OCI-LY7 (cell line): ENCODE measurements around the gene GALNT17. TPM values are rescaled to one million over a fixed set of nuclear protein-coding genes. Genes with fewer than 3 reads are reported as not detected.

ENCODE experiments used
- BruUV-seq: library from RNA; stranded (reverse); fragments of 400-500 nt; replicated peaks from 2 replicates; lab custom pipeline; 2021; lab: Mats Ljungman, UMichigan
- CTCF ChIA-PET: fragments of 300-600 bp; sonication (Branson Sonifier 250); formaldehyde crosslinking; loops from one replicate; lab custom pipeline; 2022; ENCODE audit warnings: antibody characterized with exemption; ENCODE audit not compliant: unreplicated experiment; lab: Charles Lee
- POLR2A ChIA-PET: fragments of 300-600 bp; sonication (Branson Sonifier 250); formaldehyde crosslinking; loops from one replicate; lab custom pipeline; 2022; ENCODE audit warnings: antibody characterized with exemption; lab: Charles Lee
- DNase-seq: peaks from one replicate; pipeline ENCODE4 v3.0.0-alpha.2; 2015; ENCODE audit warnings: low spot score
- H2AFZ ChIP-seq: fragments of 200-600 bp; sonication (generic), shearing (Covaris generic); 2 replicates; pipeline ENCODE4 v1.6.1; 2014; ENCODE audit warnings: mild to moderate bottlenecking, antibody characterized with exemption, low read length, moderate library complexity
- H3K27ac ChIP-seq: fragments of 200-600 bp; sonication (generic); 2 replicates; pipeline ENCODE4 v1.5.1; 2014; ENCODE audit warnings: mixed run types, low read depth, mild to moderate bottlenecking, moderate library complexity, low read length, inconsistent platforms; ENCODE audit not compliant: poor library complexity, severe bottlenecking
- H3K36me3 ChIP-seq: fragments of 200-600 bp; sonication (generic); 2 replicates; pipeline ENCODE4 v1.6.1; 2014; ENCODE audit warnings: mild to moderate bottlenecking, antibody characterized with exemption, low read length, moderate library complexity, mixed read lengths; ENCODE audit not compliant: insufficient read depth
- H3K4me1 ChIP-seq: fragments of 200-600 bp; sonication (generic); 2 replicates; pipeline ENCODE4 v1.5.1; 2014; ENCODE audit warnings: mild to moderate bottlenecking, low read length; ENCODE audit not compliant: insufficient read depth, poor library complexity, severe bottlenecking
- H3K4me2 ChIP-seq: fragments of 200-600 bp; sonication (generic); 2 replicates; pipeline ENCODE4 v1.6.1; 2014; ENCODE audit warnings: mild to moderate bottlenecking, low read length
- H3K4me3 ChIP-seq: fragments of 200-600 bp; sonication (generic); 2 replicates; pipeline ENCODE4 v1.5.1; 2014; ENCODE audit warnings: mild to moderate bottlenecking, low read depth, low read length; ENCODE audit not compliant: poor library complexity, severe bottlenecking
- H3K79me2 ChIP-seq: fragments of 200-600 bp; sonication (generic); 2 replicates; pipeline ENCODE4 v1.6.1; 2016; ENCODE audit warnings: low read depth, mild to moderate bottlenecking, low read length, moderate library complexity, mixed read lengths; ENCODE audit not compliant: insufficient read depth
- H3K9me2 ChIP-seq: fragments of 200-600 bp; sonication (generic); 2 replicates; pipeline ENCODE4 v1.6.1; 2016; ENCODE audit warnings: mild to moderate bottlenecking, low read length, mixed read lengths; ENCODE audit not compliant: insufficient read depth
- H3K9me3 ChIP-seq: fragments of 200-600 bp; sonication (generic); 2 replicates; pipeline ENCODE4 v1.6.1; 2014; ENCODE audit warnings: mild to moderate bottlenecking, mixed run types, low read length, mixed read lengths
- H4K20me1 ChIP-seq: fragments of 200-600 bp; sonication (generic); 2 replicates; pipeline ENCODE4 v1.6.1; 2014; ENCODE audit warnings: mild to moderate bottlenecking, antibody characterized with exemption, low read length, moderate library complexity, mixed read lengths; ENCODE audit not compliant: insufficient read depth
- EZH2phosphoT487 ChIP-seq: fragments of 200-600 bp; sonication (generic); IDR thresholded peaks from 2 replicates; pipeline ENCODE4 v1.6.1; 2018; ENCODE audit warnings: low read depth, borderline replicate concordance, mild to moderate bottlenecking, mixed run types, antibody characterized with exemption, low read length, moderate library complexity, mixed read lengths
- intact Hi-C: fragments of 100-400 bp; cut with micrococcal nuclease; formaldehyde crosslinking; loops from one replicate; pipeline ENCODE4 v1.10.0; 2022; ENCODE audit not compliant: unreplicated experiment
- total RNA-seq, 2 experiments: library from RNA; depleted of rRNA in 1 of 2; stranded (reverse); fragments of >200 nt in 1 of 2; shearing (Covaris generic) in 1 of 2; gene quantifications; 2 replicates each; pipeline ENCODE4 v1.2.3, GENCODE V29; 2014 to 2022
- TF ChIP-seq, protein P1 (sequence below): fragments of 200-600 bp; sonication (generic); conservative IDR thresholded peaks from 2 replicates; pipeline ENCODE4 v1.5.1; 2014; ENCODE audit warnings: mild to moderate bottlenecking, antibody characterized with exemption, low read length, moderate library complexity, mixed read lengths

Gene GALNT17
- total RNA-seq, 2 experiments from 2014 or later, result not detected

DNA sequence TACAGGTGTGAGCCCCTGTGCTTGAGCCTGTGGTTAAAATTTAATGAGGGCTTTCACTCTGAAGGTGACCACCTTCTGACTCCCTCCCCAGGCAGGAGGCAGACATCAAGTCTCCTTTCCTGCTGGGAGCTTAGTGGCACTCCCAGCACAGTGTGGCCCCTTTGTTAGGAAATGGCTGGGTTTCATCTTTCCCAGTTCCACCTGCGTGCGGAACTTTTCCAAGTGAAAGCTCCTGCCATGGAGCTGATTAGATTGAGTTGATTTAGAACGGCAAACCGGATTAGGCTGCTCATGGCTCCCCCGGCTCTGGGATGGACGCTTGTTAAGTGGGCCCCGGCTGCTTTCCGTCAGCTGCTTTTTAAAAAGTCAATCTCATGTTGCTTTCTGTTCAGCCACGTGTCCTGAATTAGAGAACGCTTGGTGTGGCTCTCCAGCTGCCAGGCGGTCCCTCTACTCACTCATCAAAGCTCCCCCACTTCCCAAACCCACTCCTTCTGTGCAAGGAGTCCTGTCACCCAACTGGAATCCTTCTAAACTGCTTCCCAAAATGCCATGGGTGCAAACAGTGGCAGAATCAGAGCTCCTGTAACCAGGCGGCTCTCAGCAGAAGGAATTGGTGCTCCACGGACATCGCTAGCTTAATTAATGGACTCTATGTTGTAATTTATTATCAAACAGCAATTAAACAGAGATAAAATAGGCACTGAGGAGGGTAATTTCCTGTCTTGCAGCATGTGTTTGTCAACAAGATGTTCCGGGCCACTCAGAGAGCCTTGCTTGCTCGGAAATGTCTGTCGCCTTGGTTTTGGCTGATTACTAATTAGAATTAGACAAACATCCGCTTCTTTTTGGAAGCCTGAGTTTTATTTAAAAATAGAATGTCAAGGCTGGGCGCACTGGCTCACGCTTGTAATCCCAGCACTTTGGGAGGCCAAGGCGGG, 551.2 kb downstream of the GALNT17 start:
- H3K4me2 ChIP-seq, result no peak overlapping the region
- H3K27ac ChIP-seq, result no peak overlapping the region
- no peaks in the 10 kb centered on the region for H4K20me1 ChIP-seq
- intact Hi-C loops, result no loop called here
- H3K9me2 ChIP-seq, result no peaks in the 10 kb centered on the region
- no peak overlapping the region for H2AFZ ChIP-seq
- TF ChIP-seq, protein P1, sequence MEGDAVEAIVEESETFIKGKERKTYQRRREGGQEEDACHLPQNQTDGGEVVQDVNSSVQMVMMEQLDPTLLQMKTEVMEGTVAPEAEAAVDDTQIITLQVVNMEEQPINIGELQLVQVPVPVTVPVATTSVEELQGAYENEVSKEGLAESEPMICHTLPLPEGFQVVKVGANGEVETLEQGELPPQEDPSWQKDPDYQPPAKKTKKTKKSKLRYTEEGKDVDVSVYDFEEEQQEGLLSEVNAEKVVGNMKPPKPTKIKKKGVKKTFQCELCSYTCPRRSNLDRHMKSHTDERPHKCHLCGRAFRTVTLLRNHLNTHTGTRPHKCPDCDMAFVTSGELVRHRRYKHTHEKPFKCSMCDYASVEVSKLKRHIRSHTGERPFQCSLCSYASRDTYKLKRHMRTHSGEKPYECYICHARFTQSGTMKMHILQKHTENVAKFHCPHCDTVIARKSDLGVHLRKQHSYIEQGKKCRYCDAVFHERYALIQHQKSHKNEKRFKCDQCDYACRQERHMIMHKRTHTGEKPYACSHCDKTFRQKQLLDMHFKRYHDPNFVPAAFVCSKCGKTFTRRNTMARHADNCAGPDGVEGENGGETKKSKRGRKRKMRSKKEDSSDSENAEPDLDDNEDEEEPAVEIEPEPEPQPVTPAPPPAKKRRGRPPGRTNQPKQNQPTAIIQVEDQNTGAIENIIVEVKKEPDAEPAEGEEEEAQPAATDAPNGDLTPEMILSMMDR, result no peak
- no peak for TF ChIP-seq EZH2phosphoT487
- H3K4me3 ChIP-seq, result no peak overlapping the region
- no peaks in the 10 kb centered on the region for H3K79me2 ChIP-seq
- no peaks in the 10 kb centered on the region for H3K36me3 ChIP-seq
- no peak for DNase-seq
- no peaks in the 10 kb centered on the region for H3K4me1 ChIP-seq
- no TSS peak for BruUV-seq
- CTCF ChIA-PET, result no interaction called here
- POLR2A ChIA-PET, result no interaction called here
- no peaks in the 10 kb centered on the region for H3K9me3 ChIP-seq

DNA sequence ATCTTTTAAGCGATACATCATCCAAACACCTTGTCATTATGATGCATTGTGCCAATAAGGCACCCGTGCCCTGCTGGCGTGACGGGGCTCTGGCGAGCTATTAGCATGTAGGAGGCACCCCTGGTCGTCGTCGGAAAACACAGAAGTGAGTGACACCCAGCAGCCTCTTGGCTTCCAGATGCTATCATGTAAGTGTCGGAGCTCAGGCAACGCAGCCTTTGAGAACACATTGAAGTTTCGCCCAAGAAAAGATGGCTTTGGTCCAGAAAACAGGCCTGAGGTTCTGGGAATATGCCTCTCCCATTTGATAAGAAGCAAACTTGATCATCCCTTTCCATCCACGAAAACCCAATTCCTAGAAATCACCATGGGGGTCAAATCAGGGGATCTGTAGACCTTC, 555.3 kb downstream of the GALNT17 start:
- intact Hi-C loops, result no loop called here
- H3K79me2 ChIP-seq, result no peaks in the 10 kb centered on the region
- H3K27ac ChIP-seq, result no peak overlapping the region
- H2AFZ ChIP-seq, result no peak overlapping the region
- H3K9me2 ChIP-seq, result no peaks in the 10 kb centered on the region
- H3K4me2 ChIP-seq, result no peak overlapping the region
- no peaks in the 10 kb centered on the region for H4K20me1 ChIP-seq
- no peak for DNase-seq
- H3K4me1 ChIP-seq, result no peaks in the 10 kb centered on the region
- no peak for TF ChIP-seq EZH2phosphoT487
- TF ChIP-seq, protein P1, result no peak
- ChIA-PET POLR2A (no interaction called here), CTCF (no interaction called here)
- no peak overlapping the region for H3K4me3 ChIP-seq
- H3K36me3 ChIP-seq, result no peaks in the 10 kb centered on the region
- no TSS peak for BruUV-seq
- no peaks in the 10 kb centered on the region for H3K9me3 ChIP-seq
